MM.1S (cell line): Measurements from ENCODE around the gene NPIPA5.

ENCODE experiments used
- CTCF ChIP-seq: fragments of 300-600 bp; sonication (generic); IDR thresholded peaks from 2 replicates; pipeline ENCODE4 v1.5.1; 2016; ENCODE audit warnings: antibody characterized with exemption, low read length, mixed read lengths
- EZH2 ChIP-seq: fragments of 300-600 bp; sonication (generic); optimal IDR thresholded peaks from 2 replicates; pipeline ENCODE3; 2017; ENCODE audit warnings: low read depth, mild to moderate bottlenecking, antibody characterized with exemption, low read length, mixed read lengths
- EZH2phosphoT487 ChIP-seq: fragments of 300-600 bp; sonication (generic); IDR thresholded peaks from 2 replicates; pipeline ENCODE4 v1.6.1; 2018; ENCODE audit warnings: antibody characterized with exemption, low read length

- TF ChIP-seq CTCF (no peak), EZH2 (no peak), EZH2phosphoT487 (no peak)
Observed at GRCh38 chr16:15396948-15397594, 19.0 kb upstream of the NPIPA5 start.
